ENCODE data around the gene ST6GALNAC6. TPM values are rescaled to one million over a fixed set of nuclear protein-coding genes. Genes with fewer than 3 reads are reported as not detected.

ST6GALNAC6 gene
- total and polyA plus RNA-seq, 10 of the 15 experiments (the other 5 are each of a cell fraction or from before 2014, with no cell fraction given): 0.40 to 27.0 (median 16.8) TPM

GRCh38 chr9:127904561-127905003 is 5.2 kb upstream of the ST6GALNAC6 start:
- in situ Hi-C loops (cut with MboI) (no loop called here), intact Hi-C loops (cut with micrococcal nuclease; ENCODE audit: unreplicated experiment) (no loop called here)
- H3K36me3 ChIP-seq (ENCODE audit: control insufficient read depth in 2 of 2, insufficient read depth in 2 of 2, low read length in 1 of 2): peaks cover under 1 to 7% of the 10 kb centered on the region in 2 experiments; a peak in 2 of 4 replicates
- SMC1A ChIA-PET (ENCODE audit: uncharacterized antibody, unreplicated experiment): interaction anchor here (0.6 to 4.9 kb wide), 5 partner anchors 9 to 130 kb away, joined by 3 to 37 read pairs (median 3); partner anchors contain the start of gene ST6GALNAC4
- peak overlapping the region; percentile 90 for H3K27ac ChIP-seq (ENCODE audit: control insufficient read depth, insufficient read depth)
- no peaks in the 10 kb centered on the region for H3K27me3 ChIP-seq (replicated peaks in 1 of 2; ENCODE audit: control insufficient read depth in 2 of 2, insufficient read depth in 2 of 2, low read length in 1 of 2)
- CTCF ChIA-PET: interaction anchor here (1.4 to 2.1 kb wide), 6 partner anchors 8 to 119 kb away, joined by 4 to 8 read pairs (median 6); partner anchors contain the start of genes CDK9 and ST6GALNAC4
- peak overlapping the region; percentile 17; the same call in 1 of the 2 replicates for H3K4me3 ChIP-seq
- H2AFZ ChIP-seq (ENCODE audit: control insufficient read depth, low read depth, low read length): no peak overlapping the region
- POLR2A ChIA-PET: interaction anchor here (0.6 to 11.0 kb wide), 4 partner anchors 11 to 778 kb away, joined by 3 to 166 read pairs (median 6); partner anchors contain the start of gene ST6GALNAC4
- RAD21 ChIA-PET (ENCODE audit: unreplicated experiment): interaction anchor here (0.6 to 10.1 kb wide), 3 partner anchors 12 to 170 kb away, joined by 3 to 92 read pairs (median 3); partner anchors contain the start of genes NAIF1, ST6GALNAC4 and TOR2A
- no peaks in the 10 kb centered on the region for H4K20me1 ChIP-seq (ENCODE audit: control insufficient read depth, insufficient read depth)
- DNase-seq (ENCODE audit: low read depth, low spot score) (no peak), FAIRE-seq (peak; percentile 52), ATAC-seq (peak; percentile 1)
- H3K4me1 ChIP-seq (ENCODE audit: control insufficient read depth, insufficient read depth, low read length): peaks cover 66% of the 10 kb centered on the region
- WGBS (ENCODE audit: insufficient coverage, insufficient replicate concordance, low lambda C conversion rate, missing lambda C conversion rate): 24% methylated on average over 12 of the region's 12 CpGs
- H3K4me2 ChIP-seq (ENCODE audit: control insufficient read depth, insufficient read depth): peak overlapping the region; percentile 75
- no peaks in the 10 kb centered on the region for H3K9me3 ChIP-seq (replicated peaks; ENCODE audit: control insufficient read depth, insufficient read depth, low read length)
- no TSS peak for BruUV-seq (replicated peaks)
- H3K9ac ChIP-seq (ENCODE audit: control insufficient read depth, insufficient read depth, low read length): peak overlapping the region; percentile 57
- H3K79me2 ChIP-seq (ENCODE audit: control insufficient read depth, insufficient read depth, low read length): peaks cover 2% of the 10 kb centered on the region
- TF ChIP-seq BHLHE40 (IDR thresholded peaks at IDR 0.05; ENCODE audit: borderline replicate concordance in 1 of 2, low read depth in 2 of 2, low read length in 1 of 2) (no peak), ZNF217 (IDR thresholded peaks at IDR 0.05) (no peak), FOXM1 (IDR thresholded peaks at IDR 0.05; ENCODE audit: low read depth, low read length) (no peak), GABPA (IDR thresholded peaks at IDR 0.05; ENCODE audit: low read depth) (no peak), NR2F1 (conservative IDR thresholded peaks at IDR 0.05) (no peak), CREB1 (IDR thresholded peaks at IDR 0.05; ENCODE audit: low read depth) (no peak), LARP7 (IDR thresholded peaks at IDR 0.05) (no peak), SREBF2 (IDR thresholded peaks at IDR 0.05; ENCODE audit: low read length) (no peak), ESRRA (IDR thresholded peaks at IDR 0.05; ENCODE audit: low read length) (no peak), MYB (IDR thresholded peaks at IDR 0.05; ENCODE audit: borderline replicate concordance, low read depth, low read length) (no peak), HCFC1 (IDR thresholded peaks at IDR 0.05; ENCODE audit: low read length) (no peak), SRF (IDR thresholded peaks at IDR 0.05; ENCODE audit: low read depth in 2 of 2, low read length in 2 of 2) (no peak), ASH2L (IDR thresholded peaks at IDR 0.05; ENCODE audit: borderline replicate concordance, low read depth) (no peak), E2F4 (IDR thresholded peaks at IDR 0.05; ENCODE audit: low read depth, low read length) (no peak), RAD51 (IDR thresholded peaks at IDR 0.05) (no peak), NRF1 (conservative IDR thresholded peaks at IDR 0.05; ENCODE audit: low read depth, low read length) (no peak), USF2 (IDR thresholded peaks at IDR 0.05; ENCODE audit: borderline replicate concordance, low read depth, low read length) (no peak)
- TF ChIP-seq, protein P1, sequence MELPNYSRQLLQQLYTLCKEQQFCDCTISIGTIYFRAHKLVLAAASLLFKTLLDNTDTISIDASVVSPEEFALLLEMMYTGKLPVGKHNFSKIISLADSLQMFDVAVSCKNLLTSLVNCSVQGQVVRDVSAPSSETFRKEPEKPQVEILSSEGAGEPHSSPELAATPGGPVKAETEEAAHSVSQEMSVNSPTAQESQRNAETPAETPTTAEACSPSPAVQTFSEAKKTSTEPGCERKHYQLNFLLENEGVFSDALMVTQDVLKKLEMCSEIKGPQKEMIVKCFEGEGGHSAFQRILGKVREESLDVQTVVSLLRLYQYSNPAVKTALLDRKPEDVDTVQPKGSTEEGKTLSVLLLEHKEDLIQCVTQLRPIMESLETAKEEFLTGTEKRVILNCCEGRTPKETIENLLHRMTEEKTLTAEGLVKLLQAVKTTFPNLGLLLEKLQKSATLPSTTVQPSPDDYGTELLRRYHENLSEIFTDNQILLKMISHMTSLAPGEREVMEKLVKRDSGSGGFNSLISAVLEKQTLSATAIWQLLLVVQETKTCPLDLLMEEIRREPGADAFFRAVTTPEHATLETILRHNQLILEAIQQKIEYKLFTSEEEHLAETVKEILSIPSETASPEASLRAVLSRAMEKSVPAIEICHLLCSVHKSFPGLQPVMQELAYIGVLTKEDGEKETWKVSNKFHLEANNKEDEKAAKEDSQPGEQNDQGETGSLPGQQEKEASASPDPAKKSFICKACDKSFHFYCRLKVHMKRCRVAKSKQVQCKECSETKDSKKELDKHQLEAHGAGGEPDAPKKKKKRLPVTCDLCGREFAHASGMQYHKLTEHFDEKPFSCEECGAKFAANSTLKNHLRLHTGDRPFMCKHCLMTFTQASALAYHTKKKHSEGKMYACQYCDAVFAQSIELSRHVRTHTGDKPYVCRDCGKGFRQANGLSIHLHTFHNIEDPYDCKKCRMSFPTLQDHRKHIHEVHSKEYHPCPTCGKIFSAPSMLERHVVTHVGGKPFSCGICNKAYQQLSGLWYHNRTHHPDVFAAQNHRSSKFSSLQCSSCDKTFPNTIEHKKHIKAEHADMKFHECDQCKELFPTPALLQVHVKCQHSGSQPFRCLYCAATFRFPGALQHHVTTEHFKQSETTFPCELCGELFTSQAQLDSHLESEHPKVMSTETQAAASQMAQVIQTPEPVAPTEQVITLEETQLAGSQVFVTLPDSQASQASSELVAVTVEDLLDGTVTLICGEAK (IDR thresholded peaks at IDR 0.05; ENCODE audit: borderline replicate concordance): no peak

Measured in GM12878 (cell line).